T-helper 2 cell treated with Interferon-gamma antibody and Interleukin-4, amounts not matched to agents 5 μg/mL and 100 μg/mL, for 36 hours (primary cell): Measurements from ENCODE around the gene PPA2.
"Not testable (repeated sequence)": the region's sequence is repeated elsewhere in the genome, so short reads cannot be mapped to it uniquely, and the experiment has no call there.

Source experiments
- DNase-seq: peaks from one replicate; pipeline ENCODE4 v3.0.0; 2021; ENCODE audit warnings: low spot score
- H3K27ac Mint-ChIP-seq: one replicate; pipeline ENCODE4 v1.8.0; 2021; ENCODE audit warnings: mild to moderate bottlenecking, mixed read lengths
- H3K27me3 Mint-ChIP-seq: one replicate; pipeline ENCODE4 v1.8.0; 2021; ENCODE audit warnings: low read depth, mixed read lengths
- H3K36me3 Mint-ChIP-seq: one replicate; pipeline ENCODE4 v1.8.0; 2021; ENCODE audit warnings: low read depth, mixed read lengths
- H3K4me1 Mint-ChIP-seq: one replicate; pipeline ENCODE4 v1.8.0; 2021; ENCODE audit warnings: low read depth, mixed read lengths
- H3K4me3 Mint-ChIP-seq: one replicate; pipeline ENCODE4 v1.8.0; 2022; ENCODE audit warnings: mild to moderate bottlenecking, moderate library complexity, mixed read lengths
- H3K9me3 Mint-ChIP-seq: one replicate; pipeline ENCODE4 v1.8.0; 2021; ENCODE audit warnings: mixed read lengths

PPA2 gene

GRCh38 chr4:105451346-105451745, 22.5 kb downstream of the PPA2 start:
- no peaks in the 10 kb centered on the region for H3K27me3 Mint-ChIP-seq
- H3K4me1 Mint-ChIP-seq = peaks cover 4% of the 10 kb centered on the region
- peaks cover 40% of the 10 kb centered on the region for H3K36me3 Mint-ChIP-seq
- no peak overlapping the region for H3K4me3 Mint-ChIP-seq
- no peak for DNase-seq
- H3K27ac Mint-ChIP-seq = no peak overlapping the region
- H3K9me3 Mint-ChIP-seq = peaks cover 4% of the 10 kb centered on the region

GRCh38 chr4:105440890-105441289, 33.0 kb downstream of the PPA2 start:
- no peaks in the 10 kb centered on the region for H3K4me1 Mint-ChIP-seq
- H3K36me3 Mint-ChIP-seq = peaks cover 39% of the 10 kb centered on the region
- no peak for DNase-seq
- H3K4me3 Mint-ChIP-seq = no peak overlapping the region
- H3K27ac Mint-ChIP-seq = no peak overlapping the region
- H3K27me3 Mint-ChIP-seq = no peaks in the 10 kb centered on the region
- H3K9me3 Mint-ChIP-seq = peaks cover 18% of the 10 kb centered on the region

- no peak for DNase-seq
- no peak overlapping the region for H3K4me3 Mint-ChIP-seq
- no peaks in the 10 kb centered on the region for H3K27me3 Mint-ChIP-seq
- no peak overlapping the region for H3K27ac Mint-ChIP-seq
- peaks cover 59% of the 10 kb centered on the region for H3K36me3 Mint-ChIP-seq
- H3K4me1 Mint-ChIP-seq = no peaks in the 10 kb centered on the region
- H3K9me3 Mint-ChIP-seq = peaks cover 27% of the 10 kb centered on the region
Measured at GRCh38 chr4:105437637-105438036, 36.2 kb downstream of the PPA2 start.

- peaks cover 27% of the 10 kb centered on the region for H3K9me3 Mint-ChIP-seq
- H3K27ac Mint-ChIP-seq = no peak overlapping the region
- no peaks in the 10 kb centered on the region for H3K4me1 Mint-ChIP-seq
- DNase-seq = no peak
- H3K27me3 Mint-ChIP-seq = no peaks in the 10 kb centered on the region
- H3K4me3 Mint-ChIP-seq = no peak overlapping the region
- peaks cover 63% of the 10 kb centered on the region for H3K36me3 Mint-ChIP-seq
Measured at GRCh38 chr4:105436414-105436813, 37.4 kb downstream of the PPA2 start.

- DNase-seq = no peak
- no peaks in the 10 kb centered on the region for H3K4me1 Mint-ChIP-seq
- peaks cover 20% of the 10 kb centered on the region for H3K9me3 Mint-ChIP-seq
- no peak overlapping the region for H3K4me3 Mint-ChIP-seq
- H3K27me3 Mint-ChIP-seq = no peaks in the 10 kb centered on the region
- H3K27ac Mint-ChIP-seq = no peak overlapping the region
- H3K36me3 Mint-ChIP-seq = peaks cover 59% of the 10 kb centered on the region
Measured at GRCh38 chr4:105434940-105435339, 38.9 kb downstream of the PPA2 start.

- peaks cover 55% of the 10 kb centered on the region for H3K36me3 Mint-ChIP-seq
- H3K27ac Mint-ChIP-seq = no peak overlapping the region
- no peaks in the 10 kb centered on the region for H3K27me3 Mint-ChIP-seq
- DNase-seq = no peak
- H3K4me1 Mint-ChIP-seq = no peaks in the 10 kb centered on the region
- H3K4me3 Mint-ChIP-seq = no peak overlapping the region
- H3K9me3 Mint-ChIP-seq = peaks cover 21% of the 10 kb centered on the region
Measured at GRCh38 chr4:105433421-105433820, 40.4 kb downstream of the PPA2 start.

- Mint-ChIP-seq H3K27me3 (no peaks in the 10 kb centered on the region), H3K9me3 (peaks cover 22% of the 10 kb centered on the region), H3K27ac (no peak overlapping the region), H3K4me3 (no peak overlapping the region), H3K36me3 (peaks cover 57% of the 10 kb centered on the region), H3K4me1 (no peaks in the 10 kb centered on the region)
- no peak for DNase-seq
Measured at GRCh38 chr4:105432438-105432837, 41.4 kb downstream of the PPA2 start.

GRCh38 chr4:105430811-105431210, 43.1 kb downstream of the PPA2 start:
- no peak for DNase-seq
- Mint-ChIP-seq H3K27me3 (no peaks in the 10 kb centered on the region), H3K27ac (no peak overlapping the region), H3K36me3 (peaks cover 53% of the 10 kb centered on the region), H3K9me3 (peaks cover 14% of the 10 kb centered on the region), H3K4me3 (no peak overlapping the region), H3K4me1 (no peaks in the 10 kb centered on the region)

- H3K9me3 Mint-ChIP-seq = peaks cover 23% of the 10 kb centered on the region
- no peak for DNase-seq
Measured at GRCh38 chr4:105426187-105426897, 47.5 kb downstream of the PPA2 start.

GRCh38 chr4:105422207-105422920, 51.5 kb downstream of the PPA2 start:
- DNase-seq = no peak
- Mint-ChIP-seq H3K9me3 (peaks cover 18% of the 10 kb centered on the region), H3K27ac (no peak overlapping the region), H3K36me3 (peaks cover 58% of the 10 kb centered on the region), H3K27me3 (no peaks in the 10 kb centered on the region), H3K4me3 (no peak overlapping the region), H3K4me1 (peaks cover 15% of the 10 kb centered on the region)

More at GRCh38 chr4:105426187-105426897, 47.5 kb downstream of the PPA2 start:
- Mint-ChIP-seq H3K36me3 (peaks cover 68% of the 10 kb centered on the region), H3K27me3 (no peaks in the 10 kb centered on the region), H3K4me3 (no peak overlapping the region), H3K27ac (no peak overlapping the region), H3K4me1 (peaks cover 12% of the 10 kb centered on the region)

GRCh38 chr4:105417624-105418023, 56.2 kb downstream of the PPA2 start:
- H3K4me1 Mint-ChIP-seq = peaks cover 2% of the 10 kb centered on the region
- DNase-seq = no peak
- no peaks in the 10 kb centered on the region for H3K27me3 Mint-ChIP-seq
- H3K27ac Mint-ChIP-seq = no peak overlapping the region
- peaks cover 24% of the 10 kb centered on the region for H3K36me3 Mint-ChIP-seq
- H3K9me3 Mint-ChIP-seq = no peaks in the 10 kb centered on the region
- H3K4me3 Mint-ChIP-seq = no peak overlapping the region

- Mint-ChIP-seq H3K27ac (no peak overlapping the region), H3K27me3 (no peaks in the 10 kb centered on the region), H3K4me1 (no peaks in the 10 kb centered on the region), H3K9me3 (peaks cover 13% of the 10 kb centered on the region), H3K4me3 (no peak overlapping the region), H3K36me3 (peaks cover 32% of the 10 kb centered on the region)
- DNase-seq = no peak
Measured at GRCh38 chr4:105415281-105415744, 58.5 kb downstream of the PPA2 start.

GRCh38 chr4:105414316-105414715, 59.5 kb downstream of the PPA2 start:
- Mint-ChIP-seq H3K36me3 (peaks cover 40% of the 10 kb centered on the region), H3K27ac (no peak overlapping the region), H3K27me3 (no peaks in the 10 kb centered on the region), H3K4me3 (no peak overlapping the region), H3K9me3 (peaks cover 18% of the 10 kb centered on the region), H3K4me1 (no peaks in the 10 kb centered on the region)
- no peak for DNase-seq

- H3K27ac Mint-ChIP-seq, DNase-seq, H3K4me3 Mint-ChIP-seq, H3K4me1 Mint-ChIP-seq, H3K27me3 Mint-ChIP-seq: not testable (repeated sequence)
- peaks cover 63% of the 10 kb centered on the region for H3K36me3 Mint-ChIP-seq
- peaks cover 36% of the 10 kb centered on the region for H3K9me3 Mint-ChIP-seq
Measured at GRCh38 chr4:105409135-105409534, 64.7 kb downstream of the PPA2 start.
